C4-2B (cell line): ENCODE measurements around the gene PLA2G1B.

Source experiments
- CTCF ChIP-seq: fragments of 450-650 bp; conservative IDR thresholded peaks from 2 replicates; pipeline ENCODE4 v1.5.1; 2017; ENCODE audit warnings: mild to moderate bottlenecking
- ZFX ChIP-seq: fragments of 450-650 bp; IDR thresholded peaks from 2 replicates; pipeline ENCODE4 v1.6.1; 2017

DNA sequence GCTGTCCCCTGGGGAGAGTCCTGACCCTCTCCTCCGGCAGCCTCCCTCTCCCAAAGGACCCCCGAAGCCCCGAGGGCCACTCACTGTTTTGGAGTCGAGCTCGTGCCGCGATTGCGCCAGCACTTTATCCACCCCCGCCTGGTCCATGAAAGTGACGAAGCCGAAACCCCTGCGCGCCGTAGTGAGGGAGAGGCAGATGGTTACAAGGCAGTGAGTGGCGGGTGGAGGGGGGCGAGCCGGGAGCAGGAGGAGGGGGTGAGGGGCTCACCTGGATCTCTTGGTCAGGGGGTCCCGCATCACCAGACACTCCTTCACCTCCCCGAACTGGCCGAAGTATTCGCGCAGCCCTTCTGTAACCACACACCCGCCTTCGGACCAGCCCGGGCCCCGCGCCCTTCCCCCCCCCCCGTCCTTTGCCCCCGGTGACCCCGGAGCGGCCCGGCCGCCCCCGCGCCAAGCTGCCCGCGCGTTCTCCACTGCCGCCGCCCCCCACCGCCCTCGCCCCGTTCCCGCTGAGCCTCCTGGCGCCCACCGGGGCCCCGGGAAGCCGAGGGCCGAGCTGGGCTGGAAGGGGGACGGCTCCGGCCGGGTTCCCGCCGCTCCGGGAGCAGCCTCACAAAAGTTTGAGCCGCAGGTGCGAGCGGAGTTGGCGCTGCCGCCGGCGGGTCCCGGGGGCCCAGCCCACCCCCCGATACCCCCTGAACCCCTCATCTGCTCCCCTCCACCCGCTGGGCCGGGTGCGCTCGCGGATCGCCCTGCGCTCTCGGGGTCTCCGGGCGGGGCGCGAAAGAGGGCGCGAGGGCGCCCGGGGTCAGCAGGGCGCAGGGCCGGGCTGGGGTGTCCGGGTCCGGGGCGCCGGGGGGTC lies 40.6 kb upstream of the PLA2G1B start:
- TF ChIP-seq CTCF (no peak), ZFX (no peak)
